Liver (tissue), 9 donors: ENCODE data around the gene ANGPTL7. TPM values are rescaled to one million over a fixed set of nuclear protein-coding genes. Genes with fewer than 3 reads are reported as not detected.

ENCODE experiments used
- DNase-seq: peaks from one replicate; pipeline ENCODE4 v3.0.0-alpha.2; 2017; ENCODE audit warnings: low spot score
- H3K27ac ChIP-seq, 2 donors: one replicate each; pipeline ENCODE4 v1.7.0; 2013; ENCODE audit warnings: inconsistent platforms in 2 of 2, low read length in 2 of 2, control low read depth in 1 of 2, low read depth in 1 of 2, mild to moderate bottlenecking in 1 of 2
- H3K27me3 ChIP-seq, 4 donors: one replicate each; pipeline versions ENCODE4 v1.6.1 to v1.7.0; 2013; ENCODE audit warnings: low read length in 3 of 4, inconsistent platforms in 1 of 4, mild to moderate bottlenecking in 1 of 4, moderate library complexity in 1 of 4; ENCODE audit not compliant: control insufficient read depth in 4 of 4, insufficient read depth in 4 of 4
- H3K36me3 ChIP-seq, 4 donors: one replicate each; pipeline versions ENCODE4 v1.6.1 to v1.7.0; 2013; ENCODE audit warnings: low read length in 3 of 4, mild to moderate bottlenecking in 3 of 4, low read depth in 1 of 4, moderate library complexity in 1 of 4; ENCODE audit not compliant: control insufficient read depth in 4 of 4, insufficient read depth in 3 of 4
- H3K4me1 ChIP-seq, 4 donors: one replicate each; pipeline versions ENCODE4 v1.6.1 to v1.7.0; 2013; ENCODE audit warnings: low read length in 3 of 4, mild to moderate bottlenecking in 3 of 4, moderate library complexity in 1 of 4; ENCODE audit not compliant: control insufficient read depth in 4 of 4, insufficient read depth in 4 of 4
- H3K4me3 ChIP-seq, 3 donors: one replicate each; pipeline versions ENCODE4 v1.6.1 to v1.7.0; 2013; ENCODE audit warnings: low read length in 3 of 3, control low read depth in 1 of 3, low read depth in 1 of 3, mild to moderate bottlenecking in 1 of 3
- H3K9ac ChIP-seq, 2 donors: one replicate each; pipeline ENCODE4 v1.7.0; 2013; ENCODE audit warnings: low read length in 2 of 2, mild to moderate bottlenecking in 2 of 2, moderate library complexity in 2 of 2, control low read depth in 1 of 2, low read depth in 1 of 2
- H3K9me3 ChIP-seq, 4 donors: one replicate each; pipeline versions ENCODE4 v1.6.1 to v1.7.0; 2013; ENCODE audit warnings: low read length in 3 of 4; ENCODE audit not compliant: control insufficient read depth in 4 of 4
- EGR1 ChIP-seq, 2 donors: IDR thresholded peaks; 2 replicates each; pipeline ENCODE4 v1.6.1; 2016 to 2018; ENCODE audit warnings: antibody characterized with exemption in 2 of 2, low read depth in 2 of 2
- FOXA1 ChIP-seq: IDR thresholded peaks from 2 replicates; pipeline ENCODE4 v1.6.1; 2016; ENCODE audit warnings: antibody characterized with exemption
- FOXA2 ChIP-seq: IDR thresholded peaks from 2 replicates; pipeline ENCODE4 v1.6.1; 2016; ENCODE audit warnings: antibody characterized with exemption
- GABPA ChIP-seq, 2 donors: IDR thresholded peaks in 1 of 2; conservative IDR thresholded peaks in 1 of 2; 2 replicates each; pipeline ENCODE4 v1.6.1; 2016; ENCODE audit warnings: antibody characterized with exemption in 2 of 2, mild to moderate bottlenecking in 1 of 2, moderate library complexity in 1 of 2
- HNF4G ChIP-seq: IDR thresholded peaks from 2 replicates; pipeline ENCODE4 v1.6.1; 2016; ENCODE audit warnings: antibody characterized with exemption
- JUND ChIP-seq, 2 donors: IDR thresholded peaks; 2 replicates each; pipeline ENCODE4 v1.6.1; 2016; ENCODE audit warnings: antibody characterized with exemption in 2 of 2
- NR2F2 ChIP-seq: IDR thresholded peaks from 2 replicates; pipeline ENCODE4 v1.6.1; 2016; ENCODE audit warnings: antibody characterized with exemption
- RAD21 ChIP-seq, 2 donors: IDR thresholded peaks; 2 replicates each; pipeline ENCODE4 v1.6.1; 2016; ENCODE audit warnings: antibody characterized with exemption in 2 of 2, mild to moderate bottlenecking in 2 of 2
- REST ChIP-seq: IDR thresholded peaks from 2 replicates; pipeline ENCODE4 v1.6.1; 2016; ENCODE audit warnings: antibody characterized with exemption, mild to moderate bottlenecking
- RXRA ChIP-seq, 2 donors: IDR thresholded peaks; 2 replicates each; pipeline ENCODE4 v1.6.1; 2017 to 2018; ENCODE audit warnings: antibody characterized with exemption in 2 of 2, mild to moderate bottlenecking in 1 of 2
- SP1 ChIP-seq: IDR thresholded peaks from 2 replicates; pipeline ENCODE4 v1.6.1; 2018; ENCODE audit warnings: antibody characterized with exemption, mild to moderate bottlenecking
- TAF1 ChIP-seq: conservative IDR thresholded peaks from 2 replicates; pipeline ENCODE4 v1.6.1; 2016; ENCODE audit warnings: antibody characterized with exemption, mild to moderate bottlenecking
- YY1 ChIP-seq: IDR thresholded peaks from 2 replicates; pipeline ENCODE4 v1.6.1; 2016; ENCODE audit warnings: antibody characterized with exemption, mild to moderate bottlenecking
- WGBS: extraction: QIAGEN DNeasy Blood & Tissue Kit; methylation state at CpG from one replicate; pipeline ENCODE4 v1.1.7; 2013; 5-methylcytosine and 5-hydroxymethylcytosine counted together
- polyA plus RNA-seq, 2 donors: library from polyadenylated mRNA; stranded (reverse) in 1 of 2; unstranded in 1 of 2; fragments of 200-250 nt in 1 of 2; fragments of >200 nt in 1 of 2; fragmentation: Nextera tagmentation in 1 of 2; extraction: Ambion mirVana in 1 of 2; gene quantifications; one replicate each; pipeline versions ENCODE4 v1.2.1 to v1.2.3, GENCODE V29; 2013 to 2015
- total RNA-seq, 2 donors: library from RNA; depleted of rRNA; stranded (reverse); fragments of >200 nt; gene quantifications; one replicate each; pipeline ENCODE4 v1.2.3, GENCODE V29; 2014
- TF ChIP-seq, protein P1 (sequence below): fragments of 150-350 bp; IDR thresholded peaks from 2 replicates; pipeline ENCODE4 v1.5.1; 2017; ENCODE audit warnings: improper control_type of control experiment, low read depth, low read length; ENCODE audit not compliant: missing input control
- TF ChIP-seq, protein P2 (sequence below): IDR thresholded peaks from 2 replicates; pipeline ENCODE4 v1.6.1; 2016; ENCODE audit warnings: antibody characterized with exemption
- donor health status: healthy.
- donor health status: healthy.
- donor health status: healthy.
- donor health status: healthy.
- donor health status: healthy.

The ANGPTL7 gene, protein sequence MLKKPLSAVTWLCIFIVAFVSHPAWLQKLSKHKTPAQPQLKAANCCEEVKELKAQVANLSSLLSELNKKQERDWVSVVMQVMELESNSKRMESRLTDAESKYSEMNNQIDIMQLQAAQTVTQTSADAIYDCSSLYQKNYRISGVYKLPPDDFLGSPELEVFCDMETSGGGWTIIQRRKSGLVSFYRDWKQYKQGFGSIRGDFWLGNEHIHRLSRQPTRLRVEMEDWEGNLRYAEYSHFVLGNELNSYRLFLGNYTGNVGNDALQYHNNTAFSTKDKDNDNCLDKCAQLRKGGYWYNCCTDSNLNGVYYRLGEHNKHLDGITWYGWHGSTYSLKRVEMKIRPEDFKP
- total RNA-seq (not detected), polyA plus RNA-seq (under 1 TPM; 0.06 to 0.07 TPM)

DNA sequence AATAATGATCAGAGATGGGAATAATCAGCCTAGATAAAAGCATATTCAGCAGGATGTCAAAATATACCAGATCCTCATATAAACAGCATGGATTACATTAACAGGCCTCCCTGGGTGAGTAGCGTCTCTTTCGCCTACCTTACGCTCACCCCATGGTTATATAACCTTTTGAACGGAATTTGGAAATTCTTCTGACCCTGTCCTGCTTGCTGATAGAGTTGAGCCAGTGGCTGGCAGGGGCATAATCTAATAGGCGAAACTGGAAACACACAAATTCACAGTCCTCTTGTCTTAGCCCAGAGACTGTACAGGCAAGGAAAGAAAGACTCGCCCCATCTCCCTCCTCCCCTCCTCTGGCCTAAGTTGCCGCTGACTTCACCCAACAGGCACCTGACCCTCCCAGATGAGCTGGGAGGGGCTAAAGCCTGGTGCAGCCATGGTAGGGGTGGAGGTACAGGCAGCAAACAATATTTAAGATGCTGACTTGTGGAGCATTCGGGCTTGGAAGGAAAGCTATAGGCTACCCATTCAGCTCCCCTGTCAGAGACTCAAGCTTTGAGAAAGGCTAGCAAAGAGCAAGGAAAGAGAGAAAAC, at the start of gene ANGPTL7:
Gene ANGPTL7 (plus strand): TSS at position 498 of the 594 bp plus-strand sequence. CDS start 225 bp downstream, outside the sequence.
- Histone ChIP-seq H3K27me3 (no peaks in the 10 kb centered on the region), H3K4me3 (no peak within 1 kb of the TSS), H3K36me3 (peaks cover 0 to 19% (median 10%) of the 10 kb centered on the region in 4 donors), H3K9ac (no peak within 1 kb of the TSS), H3K9me3 (no peaks in the 10 kb centered on the region), H3K4me1 (peaks cover 0 to 17% (median 13%) of the 10 kb centered on the region in 4 donors), H3K27ac (no peak within 1 kb of the TSS)
- 70% methylated on average over 8 of the region's 8 CpGs for WGBS
- TF ChIP-seq FOXA1 (no peak), TAF1 (no peak), GABPA (IDR thresholded peaks at IDR 0.05 in 1 of 2, conservative IDR thresholded peaks at IDR 0.05 in 1 of 2) (no peak), FOXA2 (no peak), YY1 (no peak), JUND (IDR thresholded peaks at IDR 0.05) (no peak)
- TF ChIP-seq, protein P1, sequence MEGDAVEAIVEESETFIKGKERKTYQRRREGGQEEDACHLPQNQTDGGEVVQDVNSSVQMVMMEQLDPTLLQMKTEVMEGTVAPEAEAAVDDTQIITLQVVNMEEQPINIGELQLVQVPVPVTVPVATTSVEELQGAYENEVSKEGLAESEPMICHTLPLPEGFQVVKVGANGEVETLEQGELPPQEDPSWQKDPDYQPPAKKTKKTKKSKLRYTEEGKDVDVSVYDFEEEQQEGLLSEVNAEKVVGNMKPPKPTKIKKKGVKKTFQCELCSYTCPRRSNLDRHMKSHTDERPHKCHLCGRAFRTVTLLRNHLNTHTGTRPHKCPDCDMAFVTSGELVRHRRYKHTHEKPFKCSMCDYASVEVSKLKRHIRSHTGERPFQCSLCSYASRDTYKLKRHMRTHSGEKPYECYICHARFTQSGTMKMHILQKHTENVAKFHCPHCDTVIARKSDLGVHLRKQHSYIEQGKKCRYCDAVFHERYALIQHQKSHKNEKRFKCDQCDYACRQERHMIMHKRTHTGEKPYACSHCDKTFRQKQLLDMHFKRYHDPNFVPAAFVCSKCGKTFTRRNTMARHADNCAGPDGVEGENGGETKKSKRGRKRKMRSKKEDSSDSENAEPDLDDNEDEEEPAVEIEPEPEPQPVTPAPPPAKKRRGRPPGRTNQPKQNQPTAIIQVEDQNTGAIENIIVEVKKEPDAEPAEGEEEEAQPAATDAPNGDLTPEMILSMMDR, result no peak
- no peak for DNase-seq

- no peak overlapping the region for H3K9ac ChIP-seq
- no peak overlapping the region for H3K27ac ChIP-seq
- H3K27me3 ChIP-seq, result no peaks in the 10 kb centered on the region
- no peak for TF ChIP-seq TAF1
- no peak for TF ChIP-seq SP1
- TF ChIP-seq RAD21 (IDR thresholded peaks at IDR 0.05), result no peak
- TF ChIP-seq YY1, result no peak
- TF ChIP-seq, protein P1, result no peak
- TF ChIP-seq EGR1 (IDR thresholded peaks at IDR 0.05; ENCODE audit: low read depth in 2 of 2), result no peak
- no peak for TF ChIP-seq FOXA2
- no peak for TF ChIP-seq HNF4G
- TF ChIP-seq NR2F2, result no peak
- no peak for TF ChIP-seq REST
- TF ChIP-seq RXRA (IDR thresholded peaks at IDR 0.05), result no peak
- TF ChIP-seq, protein P2, sequence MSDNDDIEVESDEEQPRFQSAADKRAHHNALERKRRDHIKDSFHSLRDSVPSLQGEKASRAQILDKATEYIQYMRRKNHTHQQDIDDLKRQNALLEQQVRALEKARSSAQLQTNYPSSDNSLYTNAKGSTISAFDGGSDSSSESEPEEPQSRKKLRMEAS, result no peak
- no peak for TF ChIP-seq JUND (IDR thresholded peaks at IDR 0.05)
- no peak for DNase-seq
- no peaks in the 10 kb centered on the region for H3K9me3 ChIP-seq
- no peak overlapping the region for H3K4me3 ChIP-seq
- H3K36me3 ChIP-seq, result peaks cover 5 to 49% (median 27%) of the 10 kb centered on the region in 4 donors
- H3K4me1 ChIP-seq, result no peaks in the 10 kb centered on the region
- WGBS, result 93% methylated on average over 4 of the region's 4 CpGs
Observed at GRCh38 chr1:11142618-11143391, 46.4 kb upstream of the ANGPTL7 start.
